Left lung (tissue), 10 donors: ENCODE data around the gene FXYD3. TPM values are rescaled to one million over a fixed set of nuclear protein-coding genes. Genes with fewer than 3 reads are reported as not detected.

ENCODE experiments used
- ATAC-seq: fragments of 200-7000 bp; cut with Tn5 transposase; one replicate; pipeline ENCODE4 v1.9.1; 2020; ENCODE audit warnings: moderate library complexity
- DNase-seq, 4 donors: peaks; one replicate each; pipeline ENCODE4 v3.0.0-alpha.2; 2013 to 2020
- H3K27ac ChIP-seq, 2 donors: fragments of 200-600 bp; sonication (generic) in 1 of 2; one replicate each; pipeline versions ENCODE4 v1.5.0 to v1.8.0; 2020 to 2021
- H3K27me3 ChIP-seq, 2 donors: fragments of 200-600 bp; sonication (generic) in 1 of 2; one replicate each; pipeline versions ENCODE4 v1.5.0 to v1.8.0; 2020 to 2021
- H3K36me3 ChIP-seq, 2 donors: fragments of 200-600 bp; sonication (generic) in 1 of 2; one replicate each; pipeline versions ENCODE4 v1.5.0 to v1.8.0; 2020 to 2021
- H3K4me1 ChIP-seq, 2 donors: fragments of 200-600 bp; one replicate each; pipeline ENCODE4 v1.8.0; 2021
- H3K4me3 ChIP-seq, 2 donors: fragments of 200-600 bp; sonication (generic) in 1 of 2; one replicate each; pipeline versions ENCODE4 v1.5.0 to v1.8.0; 2020 to 2021; ENCODE audit warnings: mild to moderate bottlenecking in 1 of 2
- H3K9me3 ChIP-seq, 2 donors: fragments of 200-600 bp; sonication (generic) in 1 of 2; one replicate each; pipeline versions ENCODE4 v1.5.0 to v1.8.0; 2020 to 2021
- intact Hi-C, 2 donors: fragments of 100-400 bp; cut with DNase I; formaldehyde crosslinking; loops; one replicate each; pipeline versions ENCODE4 v1.11.2 to v1.14.2; 2022
- polyA plus RNA-seq, 6 donors: library from polyadenylated mRNA; unstranded; fragments of 120-200 nt; gene quantifications; one replicate each; pipeline ENCODE4 v1.2.1, GENCODE V29; 2013; ENCODE audit not compliant: insufficient read length in 6 of 6
- total RNA-seq, 2 donors: library from RNA; stranded (reverse); fragmentation: NEBNext Ultra II Directional; extraction: Animal tissue kit (Norgen Biotek cat#: 25700); gene quantifications; one replicate each; pipeline ENCODE4 v1.2.1, GENCODE V29; 2021
- TF ChIP-seq, protein P1 (sequence below), 2 donors: fragments of 200-600 bp; sonication (generic) in 1 of 2; IDR thresholded peaks; one replicate each; pipeline versions ENCODE4 v1.5.0 to v1.8.0; 2021; ENCODE audit warnings: antibody characterized with exemption in 2 of 2
- donor health status: DM: no; HTN: yes; CAD: no.
- donor health status: DM: no; HTN: no; CAD: no.

The FXYD3 gene
- total and polyA plus RNA-seq, 8 donors: 17.5 to 207 (median 27.1) TPM

DNA sequence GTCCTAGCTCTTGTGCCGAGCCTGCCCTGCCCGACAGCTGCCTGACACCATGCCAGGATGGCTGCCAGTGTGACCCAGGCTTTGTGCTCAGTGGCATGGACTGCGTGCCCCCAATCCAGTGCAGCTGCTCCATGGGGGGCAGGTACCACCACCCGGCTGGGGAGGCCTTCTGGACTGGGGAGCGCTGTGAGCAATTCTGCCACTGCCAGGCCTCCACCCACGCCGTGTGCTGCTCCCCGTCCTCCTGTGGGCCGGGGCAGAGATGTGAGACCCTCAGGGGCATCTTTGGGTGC is 9.4 kb upstream of the FXYD3 start:
- Histone ChIP-seq H3K27me3 (peaks cover 0 to 10% of the 10 kb centered on the region in 2 donors), H3K27ac (no peak overlapping the region), H3K36me3 (no peaks in the 10 kb centered on the region), H3K4me3 (no peak overlapping the region), H3K9me3 (no peaks in the 10 kb centered on the region), H3K4me1 (no peaks in the 10 kb centered on the region)
- ATAC-seq: no peak
- TF ChIP-seq, protein P1, sequence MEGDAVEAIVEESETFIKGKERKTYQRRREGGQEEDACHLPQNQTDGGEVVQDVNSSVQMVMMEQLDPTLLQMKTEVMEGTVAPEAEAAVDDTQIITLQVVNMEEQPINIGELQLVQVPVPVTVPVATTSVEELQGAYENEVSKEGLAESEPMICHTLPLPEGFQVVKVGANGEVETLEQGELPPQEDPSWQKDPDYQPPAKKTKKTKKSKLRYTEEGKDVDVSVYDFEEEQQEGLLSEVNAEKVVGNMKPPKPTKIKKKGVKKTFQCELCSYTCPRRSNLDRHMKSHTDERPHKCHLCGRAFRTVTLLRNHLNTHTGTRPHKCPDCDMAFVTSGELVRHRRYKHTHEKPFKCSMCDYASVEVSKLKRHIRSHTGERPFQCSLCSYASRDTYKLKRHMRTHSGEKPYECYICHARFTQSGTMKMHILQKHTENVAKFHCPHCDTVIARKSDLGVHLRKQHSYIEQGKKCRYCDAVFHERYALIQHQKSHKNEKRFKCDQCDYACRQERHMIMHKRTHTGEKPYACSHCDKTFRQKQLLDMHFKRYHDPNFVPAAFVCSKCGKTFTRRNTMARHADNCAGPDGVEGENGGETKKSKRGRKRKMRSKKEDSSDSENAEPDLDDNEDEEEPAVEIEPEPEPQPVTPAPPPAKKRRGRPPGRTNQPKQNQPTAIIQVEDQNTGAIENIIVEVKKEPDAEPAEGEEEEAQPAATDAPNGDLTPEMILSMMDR (IDR thresholded peaks at IDR 0.05): no peak
- no peak for DNase-seq
- intact Hi-C loops: no loop called here

DNA sequence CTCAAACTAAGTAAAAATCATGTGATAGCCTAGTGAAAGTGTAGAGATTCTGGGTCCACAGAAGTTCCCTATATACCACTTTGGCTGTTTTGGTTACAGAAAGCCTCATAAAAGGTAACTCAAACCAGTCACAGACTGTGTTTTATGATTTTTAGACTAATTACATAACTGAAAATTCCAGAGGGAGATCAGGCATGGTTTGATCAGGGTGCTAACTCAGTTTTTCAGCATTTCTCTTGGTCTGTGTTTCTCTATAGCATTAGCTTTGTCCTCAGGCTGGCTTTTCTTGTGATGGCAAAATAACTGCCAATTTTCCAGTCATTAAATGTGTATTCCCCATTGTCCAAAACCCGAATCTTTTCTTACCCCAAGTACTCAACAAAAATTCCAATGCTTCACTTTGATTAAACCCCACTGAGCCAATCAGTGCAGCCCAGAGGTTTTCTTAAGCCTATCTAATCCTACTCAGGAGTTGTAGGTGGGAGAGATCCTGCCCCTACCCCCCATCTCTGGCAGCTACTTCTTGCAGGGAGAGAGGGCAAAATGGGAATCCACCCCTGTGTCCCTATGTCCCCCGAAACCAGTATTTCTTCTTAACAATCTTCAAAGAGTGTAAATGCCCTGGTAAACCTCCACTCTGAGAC is 8.6 kb upstream of the FXYD3 start:
- intact Hi-C loops: no loop called here
- Histone ChIP-seq H3K4me1 (no peaks in the 10 kb centered on the region), H3K9me3 (no peaks in the 10 kb centered on the region), H3K36me3 (no peaks in the 10 kb centered on the region), H3K27ac (no peak overlapping the region), H3K4me3 (no peak overlapping the region), H3K27me3 (peaks cover 0 to 10% of the 10 kb centered on the region in 2 donors)
- DNase-seq (no peak), ATAC-seq (no peak)
- TF ChIP-seq, protein P1 (IDR thresholded peaks at IDR 0.05): no peak

DNA sequence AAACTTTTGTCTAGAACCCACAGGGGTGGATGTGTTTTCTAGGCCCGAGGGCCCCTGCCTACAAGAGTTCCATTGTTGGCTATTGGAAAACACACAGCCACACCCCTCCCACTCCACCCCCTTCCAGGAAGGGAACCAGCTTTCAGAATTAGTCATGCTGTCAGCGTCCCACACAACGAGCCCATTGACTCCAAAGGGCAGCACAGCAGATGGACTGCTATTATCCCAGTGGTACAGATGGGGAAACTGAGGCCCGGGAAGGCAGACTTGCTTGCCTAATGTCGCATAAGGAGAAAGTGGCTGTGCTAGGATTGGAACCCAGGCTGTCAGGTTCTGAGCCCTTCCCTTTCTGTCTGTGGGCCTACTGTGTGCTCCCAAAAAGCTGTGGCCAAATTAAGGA is 8.1 kb upstream of the FXYD3 start:
- Histone ChIP-seq H3K4me1 (no peaks in the 10 kb centered on the region), H3K27ac (no peak overlapping the region), H3K27me3 (peaks cover 0 to 10% of the 10 kb centered on the region in 2 donors), H3K4me3 (no peak overlapping the region), H3K9me3 (no peaks in the 10 kb centered on the region), H3K36me3 (no peaks in the 10 kb centered on the region)
- TF ChIP-seq, protein P1 (IDR thresholded peaks at IDR 0.05): no peak
- peak; percentile 86 for ATAC-seq
- intact Hi-C loops: no loop called here
- no peak for DNase-seq

DNA sequence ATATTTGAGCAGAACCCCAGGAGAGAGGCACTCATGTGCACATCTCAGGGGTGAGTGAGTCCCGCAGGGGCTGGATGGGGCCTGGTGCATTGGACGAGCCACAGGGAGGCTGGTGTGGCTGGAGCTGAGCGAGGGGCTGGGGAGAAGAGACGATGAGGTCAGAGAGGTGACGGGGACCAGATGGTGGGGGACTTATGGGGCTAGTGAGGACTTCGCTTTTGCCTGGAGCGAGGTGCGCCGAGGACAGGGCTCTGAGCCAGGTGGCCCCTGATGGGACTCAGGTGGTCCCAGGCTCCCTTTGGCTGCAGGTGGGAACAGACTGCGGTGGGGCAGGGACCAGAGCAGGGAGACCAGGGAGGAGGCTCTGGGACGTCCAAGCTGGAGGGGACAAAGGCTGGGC is 6.9 kb upstream of the FXYD3 start:
- Histone ChIP-seq H3K4me3 (no peak overlapping the region), H3K4me1 (no peaks in the 10 kb centered on the region), H3K36me3 (no peaks in the 10 kb centered on the region), H3K27ac (no peak overlapping the region), H3K9me3 (no peaks in the 10 kb centered on the region), H3K27me3 (peaks cover 0 to 10% of the 10 kb centered on the region in 2 donors)
- TF ChIP-seq, protein P1 (IDR thresholded peaks at IDR 0.05): no peak
- DNase-seq (no peak), ATAC-seq (no peak)
- intact Hi-C loops: no loop called here

DNA sequence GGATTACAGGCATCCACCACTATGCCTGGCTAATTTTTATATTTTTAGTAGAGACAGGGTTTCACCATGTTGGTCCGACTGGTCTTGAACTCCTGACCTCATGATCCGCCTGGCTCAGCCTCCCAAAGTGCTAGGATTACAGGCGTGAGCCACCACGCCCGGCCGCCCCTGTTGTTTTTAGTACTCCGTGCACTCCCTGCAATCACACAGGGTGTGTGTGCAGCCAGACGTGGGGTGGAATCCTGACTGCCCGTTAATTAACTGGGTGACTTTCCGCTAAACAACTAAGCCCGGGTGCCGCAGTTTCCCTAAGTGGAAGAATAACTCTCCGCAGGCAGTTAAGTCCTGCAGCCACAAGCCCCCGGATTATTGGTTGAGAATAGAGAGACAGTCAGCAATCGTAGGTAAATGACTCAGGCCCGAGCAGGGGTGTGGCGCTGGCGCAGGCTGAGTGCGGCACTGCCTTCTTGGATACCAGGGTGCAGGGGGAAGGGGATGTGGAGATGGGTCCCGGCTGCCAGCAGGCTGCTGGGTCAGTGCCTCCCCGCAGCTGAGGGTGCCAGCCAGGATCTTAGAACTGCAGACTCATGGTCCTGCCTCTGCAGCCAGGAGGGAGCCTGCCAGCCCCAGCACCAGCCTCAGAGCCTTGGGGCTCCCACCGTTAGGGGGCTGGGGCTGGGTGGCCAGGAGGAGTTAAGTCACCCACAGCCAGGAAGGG is 6.1 kb upstream of the FXYD3 start:
- intact Hi-C loops: no loop called here
- ATAC-seq (no peak), DNase-seq (no peak)
- peaks cover 0 to 10% of the 10 kb centered on the region in 2 donors for H3K27me3 ChIP-seq
- peaks cover 0 to 6% of the 10 kb centered on the region in 2 donors for H3K4me1 ChIP-seq
- H3K36me3 ChIP-seq: no peaks in the 10 kb centered on the region
- no peaks in the 10 kb centered on the region for H3K9me3 ChIP-seq
- H3K4me3 ChIP-seq: no peak overlapping the region
- H3K27ac ChIP-seq: no peak overlapping the region
- TF ChIP-seq, protein P1 (IDR thresholded peaks at IDR 0.05): no peak
